Transverse colon (tissue), 4 donors: ENCODE results near the gene THBD. TPM values are rescaled to one million over a fixed set of nuclear protein-coding genes. Genes with fewer than 3 reads are reported as not detected.

ENCODE experiments used
- DNase-seq: peaks from one replicate; pipeline ENCODE4 v3.0.0-alpha.2; 2019
- H3K27ac ChIP-seq, 4 donors: fragments of 200-600 bp; sonication (generic); 2 replicates each; pipeline ENCODE4 v1.5.1; 2016 to 2018; ENCODE audit warnings: inconsistent platforms in 4 of 4
- H3K27me3 ChIP-seq: fragments of 200-600 bp; sonication (generic); 2 replicates; pipeline ENCODE4 v1.5.1; 2017; ENCODE audit warnings: inconsistent platforms
- H3K36me3 ChIP-seq, 4 donors: fragments of 200-600 bp; sonication (generic); 2 replicates each; pipeline ENCODE4 v1.5.1; 2017 to 2019; ENCODE audit warnings: inconsistent platforms in 4 of 4
- H3K4me1 ChIP-seq, 4 donors: fragments of 200-600 bp; sonication (generic); 2 replicates each; pipeline ENCODE4 v1.5.1; 2017 to 2020; ENCODE audit warnings: inconsistent platforms in 4 of 4
- H3K4me3 ChIP-seq, 4 donors: fragments of 200-600 bp; sonication (generic); 1 replicate in 1 of 4; 2 replicates in 3 of 4; pipeline versions ENCODE4 v1.5.1 to v1.6.1; 2017 to 2019; ENCODE audit warnings: inconsistent platforms in 4 of 4
- H3K9me3 ChIP-seq, 2 donors: fragments of 200-600 bp; sonication (generic); 2 replicates each; pipeline ENCODE4 v1.5.1; 2017 to 2019; ENCODE audit warnings: inconsistent platforms in 2 of 2
- CTCF ChIP-seq, 5 experiments: fragments of 200-600 bp in 3 of 5; fragments of 450-650 bp in 2 of 5; sonication (generic) in 3 of 5; IDR thresholded peaks; 1 replicate in 2 of 5; 2 replicates in 3 of 5; pipeline ENCODE4 v1.5.1; 2016 to 2017; ENCODE audit warnings: antibody characterized with exemption in 5 of 5, inconsistent platforms in 3 of 5, mild to moderate bottlenecking in 2 of 5, moderate library complexity in 1 of 5
- EP300 ChIP-seq: sonication (generic); formaldehyde crosslinking; IDR thresholded peaks from one replicate; pipeline ENCODE4 v1.6.1; 2017; ENCODE audit warnings: antibody characterized with exemption, low read depth
- POLR2A ChIP-seq: fragments of 450-650 bp; IDR thresholded peaks from one replicate; pipeline ENCODE4 v1.6.1; 2016; ENCODE audit warnings: antibody characterized with exemption, mild to moderate bottlenecking, moderate library complexity
- POLR2AphosphoS5 ChIP-seq, 3 donors: sonication (generic); formaldehyde crosslinking; IDR thresholded peaks; one replicate each; pipeline ENCODE4 v1.6.1; 2016; ENCODE audit warnings: antibody characterized with exemption in 3 of 3
- WGBS, 2 donors: methylation state at CpG; one replicate each; pipeline ENCODE4 v1.1.5; 2018; ENCODE audit warnings: low coverage in 1 of 2; 5-methylcytosine and 5-hydroxymethylcytosine counted together
- in situ Hi-C, 4 donors: fragments of 200-750 bp; cut with MboI; loops; one replicate each; pipeline versions ENCODE4 v1.15.0 to v1.15.1; 2017; ENCODE audit warnings: low sequenced_read_pairs in 3 of 4, low pct_ligation_motif_present in 1 of 4, low pct_unique_long_range_greater_than_20kb in 1 of 4
- intact Hi-C: fragments of 100-400 bp; cut with DNase I; formaldehyde crosslinking; loops from one replicate; pipeline ENCODE4 v1.15.1; 2023; ENCODE audit warnings: low total_unique reads
- total RNA-seq, 4 donors: library from RNA; depleted of rRNA; stranded (reverse); fragments of >200 nt; gene quantifications; one replicate each; pipeline ENCODE4 v1.1.0, GENCODE V29; 2016

The THBD gene
- total RNA-seq, 4 donors from 2014 or later = 7.8 to 30.3 (median 18.6) TPM

- DNase-seq = no peak
- Histone ChIP-seq H3K27me3 (no peaks in the 10 kb centered on the region), H3K9me3 (no peaks in the 10 kb centered on the region), H3K27ac (no peak overlapping the region), H3K4me3 (no peak overlapping the region), H3K4me1 (no peaks in the 10 kb centered on the region), H3K36me3 (no peaks in the 10 kb centered on the region)
- WGBS, 2 donors = 68 to 82% methylated on average over 2 of the region's 2 CpGs
- in situ Hi-C loops (no loop called here), intact Hi-C loops (no loop called here)
- TF ChIP-seq CTCF (IDR thresholded peaks at IDR 0.05) (no peak), POLR2AphosphoS5 (IDR thresholded peaks at IDR 0.05) (no peak), POLR2A (no peak), EP300 (no peak)
Measured at GRCh38 chr20:23079926-23080325, 30.5 kb upstream of the THBD start.

DNA sequence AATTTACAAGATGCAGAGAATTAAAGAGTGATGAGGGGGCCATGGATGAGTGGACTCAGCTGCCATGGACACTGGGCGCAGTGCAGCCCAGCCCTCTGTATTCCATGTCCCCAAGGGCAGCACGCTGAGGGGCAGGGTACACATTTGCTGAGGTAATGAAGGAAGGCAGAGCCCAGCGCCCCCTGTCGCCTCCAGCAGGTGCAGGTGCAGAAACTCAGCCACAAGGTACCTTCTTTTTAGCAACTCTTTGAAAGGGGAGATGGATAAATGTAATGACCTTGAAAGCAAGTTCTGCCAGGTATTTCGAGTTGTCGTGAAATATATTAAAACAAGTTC lies 29.5 kb upstream of the THBD start:
- 64 to 73% methylated on average over 6 of the region's 6 CpGs for WGBS, 2 donors
- no peak overlapping the region for H3K4me3 ChIP-seq
- intact Hi-C loops = no loop called here
- H3K36me3 ChIP-seq = no peaks in the 10 kb centered on the region
- TF ChIP-seq POLR2A (no peak), EP300 (no peak), CTCF (IDR thresholded peaks at IDR 0.05) (no peak), POLR2AphosphoS5 (IDR thresholded peaks at IDR 0.05) (no peak)
- no peak for DNase-seq
- no peak overlapping the region for H3K27ac ChIP-seq
- no peaks in the 10 kb centered on the region for H3K4me1 ChIP-seq
- no peaks in the 10 kb centered on the region for H3K27me3 ChIP-seq
- no peaks in the 10 kb centered on the region for H3K9me3 ChIP-seq
- in situ Hi-C loops = no loop called here

DNA sequence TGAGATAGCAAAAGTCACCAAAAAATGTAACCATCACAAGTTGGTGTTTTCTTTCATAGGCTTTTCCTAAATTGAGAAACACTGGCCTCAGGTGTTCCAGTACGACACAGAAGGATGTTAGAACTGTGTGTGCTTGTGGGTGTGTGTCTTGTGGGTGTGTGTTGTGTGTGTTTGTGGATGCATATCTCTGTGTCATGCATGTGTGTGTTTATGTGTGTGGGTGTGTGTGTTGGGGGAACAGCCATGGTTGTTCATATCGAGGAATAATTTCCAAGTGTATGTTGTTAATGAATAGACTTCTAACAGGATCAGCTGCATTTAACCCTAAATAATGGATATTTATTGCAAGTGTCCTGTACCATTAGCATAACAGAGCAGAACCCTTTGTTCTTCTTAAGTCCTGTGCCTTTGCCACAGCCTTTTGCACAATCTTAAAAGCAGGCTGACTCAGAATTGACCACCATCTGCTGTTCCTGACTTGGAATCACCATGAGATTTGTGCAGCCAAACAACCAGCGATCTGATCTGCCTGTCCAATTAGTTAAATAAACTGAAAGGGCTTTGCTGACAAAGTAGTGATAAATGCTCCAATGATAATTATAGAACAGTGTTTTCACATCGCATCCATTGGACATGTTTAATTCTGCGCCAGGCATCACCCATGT lies 29.0 kb upstream of the THBD start:
- DNase-seq = no peak
- Histone ChIP-seq H3K36me3 (no peaks in the 10 kb centered on the region), H3K27me3 (no peaks in the 10 kb centered on the region), H3K4me1 (no peaks in the 10 kb centered on the region), H3K9me3 (no peaks in the 10 kb centered on the region), H3K27ac (no peak overlapping the region), H3K4me3 (no peak overlapping the region)
- TF ChIP-seq POLR2AphosphoS5 (IDR thresholded peaks at IDR 0.05) (no peak), CTCF (IDR thresholded peaks at IDR 0.05) (no peak), EP300 (no peak), POLR2A (no peak)
- intact Hi-C loops = no loop called here
- in situ Hi-C loops = no loop called here
- 67 to 73% methylated on average over 5 of the region's 5 CpGs for WGBS, 2 donors

DNA sequence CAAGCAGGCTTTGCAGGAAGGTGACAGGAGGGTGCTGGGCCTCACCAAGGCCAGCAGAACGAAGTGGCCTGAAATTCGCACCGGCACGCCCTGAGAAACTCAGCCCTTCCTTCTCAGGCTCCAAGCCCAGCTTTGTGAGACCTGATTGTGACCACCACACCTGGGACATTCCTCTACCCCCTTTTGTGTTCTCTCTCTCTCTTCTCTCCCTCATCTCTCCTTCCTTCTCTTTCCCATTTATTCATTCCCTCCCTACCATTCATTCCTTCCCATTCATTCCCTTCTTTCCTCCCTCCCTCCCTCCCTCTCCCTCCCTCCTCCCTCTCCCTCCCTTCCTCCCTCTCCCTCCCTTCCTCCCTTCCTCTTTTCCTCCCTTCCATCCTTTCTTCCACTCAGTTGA lies 27.8 kb upstream of the THBD start:
- H3K27me3 ChIP-seq = no peaks in the 10 kb centered on the region
- H3K27ac ChIP-seq = no peak overlapping the region
- TF ChIP-seq POLR2AphosphoS5 (IDR thresholded peaks at IDR 0.05) (no peak), EP300 (no peak), POLR2A (no peak), CTCF (IDR thresholded peaks at IDR 0.05) (no peak)
- no peak for DNase-seq
- no peak overlapping the region for H3K4me3 ChIP-seq
- no peaks in the 10 kb centered on the region for H3K4me1 ChIP-seq
- intact Hi-C loops = no loop called here
- 84% methylated on average over 4 of the region's 4 CpGs; no CpG with 5 or more reads in 1 of the 2 donors for WGBS, 2 donors
- H3K36me3 ChIP-seq = no peaks in the 10 kb centered on the region
- H3K9me3 ChIP-seq = no peaks in the 10 kb centered on the region
- in situ Hi-C loops = no loop called here
